Chondrocyte (in vitro differentiated cells): ENCODE measurements around the gene PCNP. TPM values are rescaled to one million over a fixed set of nuclear protein-coding genes. Genes with fewer than 3 reads are reported as not detected.
A peak's percentile ranks its signal among the peaks of the same experiment; 100 is the strongest.

Experiments used
- DNase-seq: peaks from one replicate; pipeline ENCODE4 v3.0.0; 2021; ENCODE audit warnings: mixed read lengths, low spot score
- H3K27ac Mint-ChIP-seq: one replicate; pipeline ENCODE4 v1.8.0; 2021; ENCODE audit warnings: mild to moderate bottlenecking, moderate library complexity, mixed read lengths; ENCODE audit not compliant: unreplicated experiment
- H3K27me3 Mint-ChIP-seq: 2 replicates; pipeline ENCODE4 v1.8.0; 2021; ENCODE audit warnings: low read depth, mixed read lengths
- H3K36me3 Mint-ChIP-seq: 2 replicates; pipeline ENCODE4 v1.8.0; 2021; ENCODE audit warnings: low read depth, mixed read lengths
- H3K4me1 Mint-ChIP-seq: 2 replicates; pipeline ENCODE4 v1.8.0; 2021; ENCODE audit warnings: low read depth, mild to moderate bottlenecking, mixed read lengths
- H3K4me3 Mint-ChIP-seq: one replicate; pipeline ENCODE4 v1.8.0; 2021; ENCODE audit warnings: mild to moderate bottlenecking, moderate library complexity, mixed read lengths; ENCODE audit not compliant: unreplicated experiment
- H3K9me3 Mint-ChIP-seq: 2 replicates; pipeline ENCODE4 v1.8.0; 2021; ENCODE audit warnings: low read depth, mixed read lengths
- CTCF ChIP-seq: fragments of 200-600 bp; sonication (generic); IDR thresholded peaks from 2 replicates; pipeline ENCODE4 v1.5.0; 2021; ENCODE audit warnings: antibody characterized with exemption, mild to moderate bottlenecking, moderate library complexity
- total RNA-seq: library from RNA; stranded (reverse); gene quantifications from 3 replicates; pipeline ENCODE4 v1.2.1, GENCODE V29; 2021

PCNP gene
- total RNA-seq, 1 donor from 2014 or later = 145 TPM

GRCh38 chr3:101556064-101556463, 17.9 kb upstream of the PCNP start:
- no peak overlapping the region for H3K4me3 Mint-ChIP-seq
- no peaks in the 10 kb centered on the region for H3K9me3 Mint-ChIP-seq
- peaks cover 13% of the 10 kb centered on the region for H3K27me3 Mint-ChIP-seq
- TF ChIP-seq CTCF = no peak
- H3K27ac Mint-ChIP-seq = no peak overlapping the region
- H3K4me1 Mint-ChIP-seq = peaks cover 3% of the 10 kb centered on the region
- no peak for DNase-seq
- H3K36me3 Mint-ChIP-seq = no peaks in the 10 kb centered on the region

GRCh38 chr3:101561630-101562328, 12.2 kb upstream of the PCNP start, which contains the start of gene TRMT10C:
Gene TRMT10C (plus strand): TSS chr3:101561868. CDS start chr3:101564782, 2,914 bp downstream.
- H3K27ac Mint-ChIP-seq = peak within 1 kb of the TSS; percentile 98
- H3K27me3 Mint-ChIP-seq = peaks cover 2% of the 10 kb centered on the region
- DNase-seq = peak; percentile 95
- H3K4me1 Mint-ChIP-seq = peaks cover 24% of the 10 kb centered on the region
- TF ChIP-seq CTCF = no peak
- no peaks in the 10 kb centered on the region for H3K9me3 Mint-ChIP-seq
- H3K4me3 Mint-ChIP-seq = peak within 1 kb of the TSS; percentile 97
- H3K36me3 Mint-ChIP-seq = peaks cover 11% of the 10 kb centered on the region

GRCh38 chr3:101567528-101568317, 6.3 kb upstream of the PCNP start:
- H3K9me3 Mint-ChIP-seq = no peaks in the 10 kb centered on the region
- no peak overlapping the region for H3K27ac Mint-ChIP-seq
- peaks cover 18% of the 10 kb centered on the region for H3K4me1 Mint-ChIP-seq
- peaks cover 13% of the 10 kb centered on the region for H3K36me3 Mint-ChIP-seq
- no peak overlapping the region for H3K4me3 Mint-ChIP-seq
- H3K27me3 Mint-ChIP-seq = no peaks in the 10 kb centered on the region
- DNase-seq = no peak
- no peak for TF ChIP-seq CTCF

- Mint-ChIP-seq H3K4me3 (no peak overlapping the region), H3K27ac (no peak overlapping the region), H3K4me1 (peaks cover 21% of the 10 kb centered on the region), H3K36me3 (peaks cover 5% of the 10 kb centered on the region), H3K9me3 (no peaks in the 10 kb centered on the region), H3K27me3 (no peaks in the 10 kb centered on the region)
- DNase-seq = no peak
- no peak for TF ChIP-seq CTCF
These were observed 2.7 kb upstream of the PCNP start for GRCh38 chr3:101571028-101571895.
